ENCODE results near the gene AP4B1. TPM values are rescaled to one million over a fixed set of nuclear protein-coding genes. Genes with fewer than 3 reads are reported as not detected.
"Not testable (repeated sequence)": the region's sequence is repeated elsewhere in the genome, so short reads cannot be mapped to it uniquely, and the experiment has no call there.

AP4B1 gene
- polyA plus RNA-seq, 1 experiment: 16.5 TPM

GRCh38 chr1:113858418-113858817 is 46.2 kb downstream of the AP4B1 start:
- Histone ChIP-seq H3K27me3 (ENCODE audit: control insufficient read depth, insufficient read depth, low read length) (no peaks in the 10 kb centered on the region), H3K4me3 (ENCODE audit: low read depth, low read length) (no peak overlapping the region), H3K27ac (ENCODE audit: low read depth, low read length) (no peak overlapping the region), H3K9me3 (ENCODE audit: control insufficient read depth, insufficient read depth, low read length) (no peaks in the 10 kb centered on the region)
- ChIA-PET POLR2A (no interaction called here), CTCF (interaction anchor here (3.4 kb wide), 1 partner anchor 23 kb away, joined by 30 read pairs; no protein-coding TSS in a partner anchor)
- no peak for DNase-seq (ENCODE audit: low read depth, low spot score)
- TF ChIP-seq, protein P1, sequence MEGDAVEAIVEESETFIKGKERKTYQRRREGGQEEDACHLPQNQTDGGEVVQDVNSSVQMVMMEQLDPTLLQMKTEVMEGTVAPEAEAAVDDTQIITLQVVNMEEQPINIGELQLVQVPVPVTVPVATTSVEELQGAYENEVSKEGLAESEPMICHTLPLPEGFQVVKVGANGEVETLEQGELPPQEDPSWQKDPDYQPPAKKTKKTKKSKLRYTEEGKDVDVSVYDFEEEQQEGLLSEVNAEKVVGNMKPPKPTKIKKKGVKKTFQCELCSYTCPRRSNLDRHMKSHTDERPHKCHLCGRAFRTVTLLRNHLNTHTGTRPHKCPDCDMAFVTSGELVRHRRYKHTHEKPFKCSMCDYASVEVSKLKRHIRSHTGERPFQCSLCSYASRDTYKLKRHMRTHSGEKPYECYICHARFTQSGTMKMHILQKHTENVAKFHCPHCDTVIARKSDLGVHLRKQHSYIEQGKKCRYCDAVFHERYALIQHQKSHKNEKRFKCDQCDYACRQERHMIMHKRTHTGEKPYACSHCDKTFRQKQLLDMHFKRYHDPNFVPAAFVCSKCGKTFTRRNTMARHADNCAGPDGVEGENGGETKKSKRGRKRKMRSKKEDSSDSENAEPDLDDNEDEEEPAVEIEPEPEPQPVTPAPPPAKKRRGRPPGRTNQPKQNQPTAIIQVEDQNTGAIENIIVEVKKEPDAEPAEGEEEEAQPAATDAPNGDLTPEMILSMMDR (IDR thresholded peaks at IDR 0.05; ENCODE audit: low read depth, low read length): no peak

- H3K4me3 ChIP-seq (ENCODE audit: low read depth, low read length): no peak overlapping the region
- ChIA-PET CTCF (interaction anchor here (3.4 kb wide), 1 partner anchor 22 kb away, joined by 30 read pairs; no protein-coding TSS in a partner anchor), POLR2A (no interaction called here)
- no peak for DNase-seq (ENCODE audit: low read depth, low spot score)
- no peak overlapping the region for H3K27ac ChIP-seq (ENCODE audit: low read depth, low read length)
- TF ChIP-seq, protein P1 (IDR thresholded peaks at IDR 0.05; ENCODE audit: low read depth, low read length): no peak
- no peaks in the 10 kb centered on the region for H3K9me3 ChIP-seq (ENCODE audit: control insufficient read depth, insufficient read depth, low read length)
- H3K27me3 ChIP-seq (ENCODE audit: control insufficient read depth, insufficient read depth, low read length): no peaks in the 10 kb centered on the region
These were observed 46.8 kb downstream of the AP4B1 start for GRCh38 chr1:113857776-113858175.

DNA sequence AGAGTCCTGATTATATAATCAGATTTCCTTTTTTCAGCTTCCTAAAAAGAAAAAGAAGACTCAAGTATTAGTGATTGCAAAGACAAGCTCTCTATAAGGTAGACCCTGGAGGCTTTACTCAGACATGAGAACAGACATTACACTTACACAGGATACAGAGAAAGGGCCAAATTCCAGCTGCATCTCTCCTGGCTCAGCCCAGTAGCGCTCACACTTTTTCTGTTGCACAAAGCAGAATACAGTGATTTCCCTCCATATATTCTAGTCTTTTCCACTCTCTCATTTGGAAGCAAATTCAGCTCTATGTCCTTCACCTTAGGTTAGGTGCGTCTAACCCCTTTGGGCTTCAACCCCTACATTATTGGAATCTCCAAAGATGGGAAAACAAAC is 48.2 kb downstream of the AP4B1 start:
- DNase-seq (ENCODE audit: low read depth, low spot score): no peak
- Histone ChIP-seq H3K9me3 (ENCODE audit: control insufficient read depth, insufficient read depth, low read length) (no peaks in the 10 kb centered on the region), H3K4me3 (ENCODE audit: low read depth, low read length) (no peak overlapping the region), H3K27me3 (ENCODE audit: control insufficient read depth, insufficient read depth, low read length) (no peaks in the 10 kb centered on the region), H3K27ac (ENCODE audit: low read depth, low read length) (no peak overlapping the region)
- TF ChIP-seq, protein P1 (IDR thresholded peaks at IDR 0.05; ENCODE audit: low read depth, low read length): no peak
- ChIA-PET POLR2A (no interaction called here), CTCF (interaction anchor here (2.0 kb wide), 1 partner anchor 22 kb away, joined by 6 read pairs; no protein-coding TSS in a partner anchor)

DNA sequence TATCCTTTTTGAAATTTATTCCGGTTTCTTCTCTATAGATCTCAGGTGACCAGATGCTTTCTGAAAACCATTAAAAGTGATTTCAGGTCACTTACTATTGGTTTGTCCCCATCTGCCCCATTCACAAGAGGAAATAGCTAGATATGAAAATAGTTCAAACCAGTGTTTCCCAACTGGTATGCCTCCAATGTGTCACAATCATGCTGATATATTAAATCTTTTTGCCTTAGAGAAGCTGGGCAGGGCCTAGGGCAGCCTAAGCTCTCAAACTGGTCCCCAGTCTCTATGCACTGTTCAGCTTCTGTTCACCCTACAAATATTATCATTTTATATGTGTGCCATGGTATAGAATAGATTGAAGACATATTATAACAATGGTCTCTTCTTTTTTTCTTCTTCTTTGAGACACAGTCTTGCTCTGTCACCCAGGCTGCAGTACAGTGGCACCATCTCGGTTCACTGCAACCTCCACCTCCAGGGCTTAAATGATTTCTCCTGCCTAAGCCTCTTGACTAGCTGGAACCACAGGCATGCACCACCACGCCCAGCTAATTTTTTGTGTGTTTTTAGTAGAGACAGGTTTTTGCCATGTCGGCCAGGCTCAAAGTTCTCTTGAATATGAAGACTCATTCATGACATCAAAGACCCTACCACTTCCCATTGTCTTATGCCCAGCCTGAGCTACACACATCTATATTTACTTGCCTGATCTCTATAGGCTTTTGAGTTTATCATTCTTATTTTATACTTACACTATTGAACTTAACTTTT is 48.8 kb downstream of the AP4B1 start:
- Histone ChIP-seq H3K27me3 (ENCODE audit: control insufficient read depth, insufficient read depth, low read length) (no peaks in the 10 kb centered on the region), H3K9me3 (ENCODE audit: control insufficient read depth, insufficient read depth, low read length) (no peaks in the 10 kb centered on the region), H3K27ac (ENCODE audit: low read depth, low read length) (no peak overlapping the region), H3K4me3 (ENCODE audit: low read depth, low read length) (no peak overlapping the region)
- ChIA-PET CTCF (interaction anchor here (0.6 to 2.0 kb wide), 4 partner anchors 13 to 783 kb away, joined by 3 to 6 read pairs (median 3); partner anchors contain the start of gene LRIG2), POLR2A (interaction anchor here (0.5 kb wide), 1 partner anchor 75 kb away, joined by 3 read pairs; no protein-coding TSS in a partner anchor)
- DNase-seq (ENCODE audit: low read depth, low spot score): no peak
- TF ChIP-seq, protein P1 (IDR thresholded peaks at IDR 0.05; ENCODE audit: low read depth, low read length): no peak

- TF ChIP-seq, protein P1 (IDR thresholded peaks at IDR 0.05; ENCODE audit: low read depth, low read length): no peak
- H3K27ac ChIP-seq (ENCODE audit: low read depth, low read length): no peak overlapping the region
These were observed 50.4 kb downstream of the AP4B1 start for GRCh38 chr1:113854234-113854633.

DNA sequence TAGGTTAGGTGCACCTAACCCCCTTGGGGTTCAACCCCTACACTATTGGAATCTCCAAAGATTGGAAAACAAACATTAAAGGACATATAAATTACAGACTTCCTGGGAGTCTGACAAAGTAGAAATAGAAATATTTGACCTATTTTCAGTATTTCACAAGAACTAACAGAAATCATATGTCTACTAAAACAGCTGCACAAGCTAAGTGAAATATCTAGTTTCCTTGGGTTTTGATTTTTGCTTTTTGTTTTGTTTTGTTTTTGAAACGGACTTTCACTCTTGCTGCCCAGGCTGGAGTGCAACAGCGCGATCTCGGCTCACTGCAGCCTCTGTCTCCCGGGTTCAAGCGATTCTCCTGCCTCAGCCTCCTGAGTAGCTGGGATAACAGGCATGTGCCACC is 51.9 kb downstream of the AP4B1 start:
- POLR2A ChIA-PET; CTCF ChIA-PET; DNase-seq (ENCODE audit: low read depth, low spot score); H3K27me3 ChIP-seq (ENCODE audit: control insufficient read depth, insufficient read depth, low read length); H3K27ac ChIP-seq (ENCODE audit: low read depth, low read length); H3K4me3 ChIP-seq (ENCODE audit: low read depth, low read length); H3K9me3 ChIP-seq (ENCODE audit: control insufficient read depth, insufficient read depth, low read length): not testable (repeated sequence)

More at GRCh38 chr1:113854234-113854633, 50.4 kb downstream of the AP4B1 start:
- ChIA-PET CTCF (interaction anchor here (1.0 to 1.2 kb wide), 2 partner anchors 18 to 782 kb away, joined by 3 to 10 read pairs; partner anchors contain the start of gene LRIG2), POLR2A (no interaction called here)
- H3K9me3 ChIP-seq (ENCODE audit: control insufficient read depth, insufficient read depth, low read length): no peaks in the 10 kb centered on the region
- no peak for DNase-seq (ENCODE audit: low read depth, low spot score)
- no peak overlapping the region for H3K4me3 ChIP-seq (ENCODE audit: low read depth, low read length)
- no peaks in the 10 kb centered on the region for H3K27me3 ChIP-seq (ENCODE audit: control insufficient read depth, insufficient read depth, low read length)

All from AG04450 (cell line).